ENCODE measurements around the gene PTPRG.

PTPRG gene

GRCh38 chr3:62142331-62143085, 581.1 kb downstream of the PTPRG start:
- no peak for DNase-seq

- no peak for DNase-seq
Observed at GRCh38 chr3:62143843-62144450, 582.6 kb downstream of the PTPRG start.

- no peak for DNase-seq
Observed at GRCh38 chr3:62144482-62144881, 583.1 kb downstream of the PTPRG start.

- no peak for DNase-seq
Observed at GRCh38 chr3:62145086-62145757, 583.9 kb downstream of the PTPRG start.

- DNase-seq = no peak
Observed at GRCh38 chr3:62149539-62149938, 588.2 kb downstream of the PTPRG start.

- no peak for DNase-seq
Observed at GRCh38 chr3:62149962-62150361, 588.6 kb downstream of the PTPRG start.

GRCh38 chr3:62151591-62151990, 590.2 kb downstream of the PTPRG start:
- no peak for DNase-seq

GRCh38 chr3:62153231-62153630, 591.9 kb downstream of the PTPRG start:
- DNase-seq = no peak

GRCh38 chr3:62154457-62155148, 593.2 kb downstream of the PTPRG start:
- DNase-seq = no peak

GRCh38 chr3:62159056-62159708, 597.8 kb downstream of the PTPRG start:
- DNase-seq = no peak

GRCh38 chr3:62159709-62160092, 598.3 kb downstream of the PTPRG start:
- DNase-seq = no peak

- no peak for DNase-seq
Observed at GRCh38 chr3:62161371-62161770, 600.0 kb downstream of the PTPRG start.

GRCh38 chr3:62164196-62164595, 602.8 kb downstream of the PTPRG start:
- no peak for DNase-seq

- DNase-seq = no peak
Observed at GRCh38 chr3:62164746-62165145, 603.4 kb downstream of the PTPRG start.

- DNase-seq = no peak
Observed at GRCh38 chr3:62167566-62168262, 606.3 kb downstream of the PTPRG start.

GRCh38 chr3:62168356-62168755, 607.0 kb downstream of the PTPRG start:
- no peak for DNase-seq

- DNase-seq = no peak
Observed at GRCh38 chr3:62169906-62170660, 608.7 kb downstream of the PTPRG start.

GRCh38 chr3:62171789-62172188, 610.4 kb downstream of the PTPRG start:
- DNase-seq = no peak

GRCh38 chr3:62172199-62172598, 610.8 kb downstream of the PTPRG start:
- DNase-seq = no peak

GRCh38 chr3:62173939-62174515, 612.7 kb downstream of the PTPRG start:
- DNase-seq = no peak

- no peak for DNase-seq
Observed at GRCh38 chr3:62175161-62175560, 613.8 kb downstream of the PTPRG start.
